Lower leg skin (tissue), 3 donors: ENCODE data around the gene GTPBP4.

Experiments
- POLR2A ChIP-seq, 2 donors: fragments of 450-650 bp; IDR thresholded peaks; one replicate each; pipeline ENCODE4 v1.6.1; 2016 to 2017; ENCODE audit warnings: antibody characterized with exemption in 2 of 2, mild to moderate bottlenecking in 1 of 2, moderate library complexity in 1 of 2
- TF ChIP-seq, protein P1 (sequence below), 3 donors: fragments of 450-650 bp; IDR thresholded peaks; one replicate each; pipeline ENCODE4 v1.5.1; 2016; ENCODE audit warnings: antibody characterized with exemption in 3 of 3, mild to moderate bottlenecking in 3 of 3, moderate library complexity in 2 of 3

DNA sequence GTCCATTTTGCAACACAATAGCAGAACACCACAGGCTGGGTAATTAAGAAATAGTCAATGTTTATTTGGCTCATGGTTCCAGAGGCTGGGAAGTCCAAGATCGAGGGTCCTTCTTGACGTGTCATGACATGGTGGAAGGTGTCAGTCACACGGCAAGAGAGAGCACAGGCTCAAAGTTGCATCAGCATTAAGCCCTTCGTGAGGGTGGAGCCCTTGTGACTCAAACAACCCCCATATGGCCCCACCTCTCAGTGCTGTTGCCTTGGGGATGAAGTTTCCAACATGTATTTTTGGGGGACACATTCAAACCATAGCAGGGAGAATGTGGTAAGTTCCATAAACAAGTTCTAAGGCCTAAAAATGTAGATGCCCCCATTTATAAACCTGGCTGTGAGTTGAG, 24.6 kb upstream of the GTPBP4 start:
- TF ChIP-seq, protein P1, sequence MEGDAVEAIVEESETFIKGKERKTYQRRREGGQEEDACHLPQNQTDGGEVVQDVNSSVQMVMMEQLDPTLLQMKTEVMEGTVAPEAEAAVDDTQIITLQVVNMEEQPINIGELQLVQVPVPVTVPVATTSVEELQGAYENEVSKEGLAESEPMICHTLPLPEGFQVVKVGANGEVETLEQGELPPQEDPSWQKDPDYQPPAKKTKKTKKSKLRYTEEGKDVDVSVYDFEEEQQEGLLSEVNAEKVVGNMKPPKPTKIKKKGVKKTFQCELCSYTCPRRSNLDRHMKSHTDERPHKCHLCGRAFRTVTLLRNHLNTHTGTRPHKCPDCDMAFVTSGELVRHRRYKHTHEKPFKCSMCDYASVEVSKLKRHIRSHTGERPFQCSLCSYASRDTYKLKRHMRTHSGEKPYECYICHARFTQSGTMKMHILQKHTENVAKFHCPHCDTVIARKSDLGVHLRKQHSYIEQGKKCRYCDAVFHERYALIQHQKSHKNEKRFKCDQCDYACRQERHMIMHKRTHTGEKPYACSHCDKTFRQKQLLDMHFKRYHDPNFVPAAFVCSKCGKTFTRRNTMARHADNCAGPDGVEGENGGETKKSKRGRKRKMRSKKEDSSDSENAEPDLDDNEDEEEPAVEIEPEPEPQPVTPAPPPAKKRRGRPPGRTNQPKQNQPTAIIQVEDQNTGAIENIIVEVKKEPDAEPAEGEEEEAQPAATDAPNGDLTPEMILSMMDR (IDR thresholded peaks at IDR 0.05): no peak
- no peak for TF ChIP-seq POLR2A (IDR thresholded peaks at IDR 0.05)
